Testis (tissue), 2 donors: ENCODE data around the gene TNXB.

Source experiments
- CTCF ChIP-seq, 3 experiments: fragments of 450-650 bp in 2 of 3; fragments of 200-600 bp in 1 of 3; sonication (generic) in 1 of 3; IDR thresholded peaks; one replicate each; pipeline ENCODE4 v1.5.1; 2016 to 2019; ENCODE audit warnings: antibody characterized with exemption in 3 of 3, mild to moderate bottlenecking in 2 of 3, moderate library complexity in 1 of 3
- POLR2A ChIP-seq: fragments of 450-650 bp; IDR thresholded peaks from one replicate; pipeline ENCODE4 v1.6.1; 2017; ENCODE audit warnings: antibody characterized with exemption, mild to moderate bottlenecking, moderate library complexity

- TF ChIP-seq POLR2A: no peak
- TF ChIP-seq CTCF (IDR thresholded peaks at IDR 0.05): no peak
These were observed 12.5 kb downstream of the TNXB start for GRCh38 chr6:32096394-32097258.
